HEK293 (cell line): Measurements from ENCODE around the gene CCDC32.

Experiments used
- HIC1 ChIP-seq: fragments of 450-650 bp; formaldehyde crosslinking; IDR thresholded peaks from 2 replicates; pipeline ENCODE4 v1.5.1; 2016; ENCODE audit warnings: missing biosample characterization, missing genetic modification characterization
- IKZF3 ChIP-seq: fragments of 450-650 bp; IDR thresholded peaks from 2 replicates; pipeline ENCODE4 v1.5.0; 2018; ENCODE audit warnings: missing biosample characterization, mild to moderate bottlenecking, missing genetic modification characterization, moderate library complexity
- KLF8 ChIP-seq: fragments of 450-650 bp; formaldehyde crosslinking; IDR thresholded peaks from 2 replicates; pipeline ENCODE4 v1.5.1; 2016; ENCODE audit warnings: missing biosample characterization, missing genetic modification characterization
- KLF9 ChIP-seq: fragments of 450-650 bp; formaldehyde crosslinking; IDR thresholded peaks from 2 replicates; pipeline ENCODE4 v1.5.1; 2016; ENCODE audit warnings: missing biosample characterization, missing genetic modification characterization, low read depth
- MYNN ChIP-seq: fragments of 450-650 bp; formaldehyde crosslinking; IDR thresholded peaks from 2 replicates; pipeline ENCODE4 v1.5.1; 2016; ENCODE audit warnings: missing biosample characterization, missing genetic modification characterization, borderline replicate concordance
- PRDM4 ChIP-seq: fragments of 450-650 bp; formaldehyde crosslinking; IDR thresholded peaks from 2 replicates; pipeline ENCODE4 v1.5.1; 2017; ENCODE audit warnings: missing biosample characterization, missing genetic modification characterization
- SALL2 ChIP-seq: fragments of 450-650 bp; formaldehyde crosslinking; IDR thresholded peaks from 2 replicates; pipeline ENCODE4 v1.5.0; 2017; ENCODE audit warnings: missing biosample characterization, mild to moderate bottlenecking, missing genetic modification characterization, borderline replicate concordance
- TRIM28 ChIP-seq: IDR thresholded peaks from 2 replicates; pipeline ENCODE4 v1.6.1; 2011; ENCODE audit warnings: low read length, control low read depth, borderline replicate concordance
- YY1 ChIP-seq: fragments of 450-650 bp; formaldehyde crosslinking; IDR thresholded peaks from 2 replicates; pipeline ENCODE4 v1.5.1; 2018; ENCODE audit warnings: missing biosample characterization, missing genetic modification characterization
- ZEB2 ChIP-seq: fragments of 450-650 bp; formaldehyde crosslinking; IDR thresholded peaks from 2 replicates; pipeline ENCODE4 v1.5.1; 2016; ENCODE audit warnings: missing biosample characterization, missing genetic modification characterization
- ZFP69B ChIP-seq: fragments of 450-650 bp; formaldehyde crosslinking; IDR thresholded peaks from 2 replicates; pipeline ENCODE4 v1.5.1; 2016; ENCODE audit warnings: missing biosample characterization, missing genetic modification characterization
- ZNF24 ChIP-seq: fragments of 450-650 bp; formaldehyde crosslinking; IDR thresholded peaks from 2 replicates; pipeline ENCODE4 v1.5.1; 2016; ENCODE audit warnings: missing biosample characterization, missing genetic modification characterization
- ZNF335 ChIP-seq: fragments of 450-650 bp; formaldehyde crosslinking; conservative IDR thresholded peaks from 2 replicates; pipeline ENCODE4 v1.5.1; 2016; ENCODE audit warnings: missing biosample characterization, missing genetic modification characterization
- ZNF354C ChIP-seq: fragments of 450-650 bp; formaldehyde crosslinking; IDR thresholded peaks from 2 replicates; pipeline ENCODE4 v1.5.1; 2016; ENCODE audit warnings: missing biosample characterization, missing genetic modification characterization, low read depth, borderline replicate concordance
- ZNF530 ChIP-seq: fragments of 450-650 bp; formaldehyde crosslinking; IDR thresholded peaks from 2 replicates; pipeline ENCODE4 v1.5.1; 2016; ENCODE audit warnings: low read depth, missing biosample characterization, missing genetic modification characterization
- ZNF558 ChIP-seq: fragments of 450-650 bp; formaldehyde crosslinking; IDR thresholded peaks from 2 replicates; pipeline ENCODE4 v1.5.1; 2016; ENCODE audit warnings: missing biosample characterization, missing genetic modification characterization
- ZNF626 ChIP-seq: fragments of 450-650 bp; sonication (Bioruptor Pico); formaldehyde crosslinking; IDR thresholded peaks from 2 replicates; pipeline ENCODE4 v1.5.1; 2018; ENCODE audit warnings: missing biosample characterization, missing genetic modification characterization, inconsistent platforms
- ZNF629 ChIP-seq: fragments of 450-650 bp; formaldehyde crosslinking; IDR thresholded peaks from 2 replicates; pipeline ENCODE4 v1.5.1; 2017; ENCODE audit warnings: missing biosample characterization, missing genetic modification characterization
- ZNF677 ChIP-seq: fragments of 450-650 bp; IDR thresholded peaks from 2 replicates; pipeline ENCODE4 v1.5.0; 2018; ENCODE audit warnings: missing biosample characterization, mild to moderate bottlenecking, missing genetic modification characterization, moderate library complexity
- ZNF76 ChIP-seq: fragments of 450-650 bp; formaldehyde crosslinking; IDR thresholded peaks from 2 replicates; pipeline ENCODE4; 2016; ENCODE audit warnings: low read depth, missing biosample characterization, missing genetic modification characterization, borderline replicate concordance
- ZNF777 ChIP-seq: fragments of 450-650 bp; formaldehyde crosslinking; IDR thresholded peaks from 2 replicates; pipeline ENCODE4 v1.5.1; 2017; ENCODE audit warnings: missing biosample characterization, missing genetic modification characterization, borderline replicate concordance
- ZNF843 ChIP-seq: fragments of 450-650 bp; formaldehyde crosslinking; IDR thresholded peaks from 2 replicates; pipeline ENCODE4 v1.5.1; 2016; ENCODE audit warnings: missing biosample characterization, missing genetic modification characterization
- ZSCAN4 ChIP-seq: fragments of 450-650 bp; formaldehyde crosslinking; IDR thresholded peaks from 2 replicates; pipeline ENCODE4 v1.5.1; 2017; ENCODE audit warnings: missing biosample characterization, missing genetic modification characterization
- TF ChIP-seq, protein P1 (sequence below): fragments of 450-650 bp; formaldehyde crosslinking; IDR thresholded peaks from 2 replicates; pipeline ENCODE4 v1.5.1; 2016; ENCODE audit warnings: missing biosample characterization, missing genetic modification characterization, low read depth
- TF ChIP-seq, protein P2 (sequence below): fragments of 450-650 bp; formaldehyde crosslinking; IDR thresholded peaks from 2 replicates; pipeline ENCODE4 v1.5.1; 2016; ENCODE audit warnings: missing biosample characterization, missing genetic modification characterization
- TF ChIP-seq, protein P3 (sequence below): fragments of 450-650 bp; formaldehyde crosslinking; IDR thresholded peaks from 2 replicates; pipeline ENCODE4 v1.5.1; 2016; ENCODE audit warnings: missing biosample characterization, missing genetic modification characterization

Gene CCDC32

GRCh38 chr15:40593588-40594428, 29.0 kb upstream of the CCDC32 start, which contains the start of gene KNL1 (continued):
- TF ChIP-seq, protein P1, sequence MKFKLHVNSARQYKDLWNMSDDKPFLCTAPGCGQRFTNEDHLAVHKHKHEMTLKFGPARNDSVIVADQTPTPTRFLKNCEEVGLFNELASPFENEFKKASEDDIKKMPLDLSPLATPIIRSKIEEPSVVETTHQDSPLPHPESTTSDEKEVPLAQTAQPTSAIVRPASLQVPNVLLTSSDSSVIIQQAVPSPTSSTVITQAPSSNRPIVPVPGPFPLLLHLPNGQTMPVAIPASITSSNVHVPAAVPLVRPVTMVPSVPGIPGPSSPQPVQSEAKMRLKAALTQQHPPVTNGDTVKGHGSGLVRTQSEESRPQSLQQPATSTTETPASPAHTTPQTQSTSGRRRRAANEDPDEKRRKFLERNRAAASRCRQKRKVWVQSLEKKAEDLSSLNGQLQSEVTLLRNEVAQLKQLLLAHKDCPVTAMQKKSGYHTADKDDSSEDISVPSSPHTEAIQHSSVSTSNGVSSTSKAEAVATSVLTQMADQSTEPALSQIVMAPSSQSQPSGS (tag by site-specific recombination) = peak; percentile 73
- TF ChIP-seq ZEB2 (tag by site-specific recombination) (no peak; the same call in 1 of the 2 replicates), PRDM4 (tag by site-specific recombination) (peak; percentile 30; the same call in 1 of the 2 replicates), KLF9 (tag by site-specific recombination) (no peak), ZNF626 (tag by site-specific recombination) (no peak; the same call in 1 of the 2 replicates), ZNF629 (tag by site-specific recombination) (peak; percentile 96), KLF8 (tag by site-specific recombination) (peak; percentile 29; the same call in 1 of the 2 replicates), ZNF777 (tag by site-specific recombination) (no peak), ZSCAN4 (tag by site-specific recombination) (peak; percentile 41; the same call in 1 of the 2 replicates), YY1 (tag by site-specific recombination) (peak; percentile 99), ZNF558 (tag by site-specific recombination) (peak; percentile 77; the same call in 1 of the 2 replicates), SALL2 (tag by site-specific recombination) (0 out of 2 replicates have a peak, but pooled peaks have one; percentile 44), ZNF76 (tag by site-specific recombination) (peak; percentile 77), ZFP69B (peak; percentile 46), MYNN (tag by site-specific recombination) (no peak), ZNF530 (tag by site-specific recombination) (no peak), ZNF335 (tag by site-specific recombination) (peak; percentile 98), TRIM28 (0 out of 2 replicates have a peak, but pooled peaks have one; percentile 19), ZNF24 (tag by site-specific recombination) (peak; percentile 84; the same call in 1 of the 2 replicates), HIC1 (no peak), ZNF354C (tag by site-specific recombination) (no peak), IKZF3 (peak; percentile 32; the same call in 1 of the 2 replicates), ZNF677 (tag by site-specific recombination) (no peak), ZNF843 (tag by site-specific recombination) (no peak)
- TF ChIP-seq, protein P2, sequence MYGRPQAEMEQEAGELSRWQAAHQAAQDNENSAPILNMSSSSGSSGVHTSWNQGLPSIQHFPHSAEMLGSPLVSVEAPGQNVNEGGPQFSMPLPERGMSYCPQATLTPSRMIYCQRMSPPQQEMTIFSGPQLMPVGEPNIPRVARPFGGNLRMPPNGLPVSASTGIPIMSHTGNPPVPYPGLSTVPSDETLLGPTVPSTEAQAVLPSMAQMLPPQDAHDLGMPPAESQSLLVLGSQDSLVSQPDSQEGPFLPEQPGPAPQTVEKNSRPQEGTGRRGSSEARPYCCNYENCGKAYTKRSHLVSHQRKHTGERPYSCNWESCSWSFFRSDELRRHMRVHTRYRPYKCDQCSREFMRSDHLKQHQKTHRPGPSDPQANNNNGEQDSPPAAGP (tag by site-specific recombination) = peak; percentile 87; the same call in 1 of the 2 replicates
- TF ChIP-seq, protein P3, sequence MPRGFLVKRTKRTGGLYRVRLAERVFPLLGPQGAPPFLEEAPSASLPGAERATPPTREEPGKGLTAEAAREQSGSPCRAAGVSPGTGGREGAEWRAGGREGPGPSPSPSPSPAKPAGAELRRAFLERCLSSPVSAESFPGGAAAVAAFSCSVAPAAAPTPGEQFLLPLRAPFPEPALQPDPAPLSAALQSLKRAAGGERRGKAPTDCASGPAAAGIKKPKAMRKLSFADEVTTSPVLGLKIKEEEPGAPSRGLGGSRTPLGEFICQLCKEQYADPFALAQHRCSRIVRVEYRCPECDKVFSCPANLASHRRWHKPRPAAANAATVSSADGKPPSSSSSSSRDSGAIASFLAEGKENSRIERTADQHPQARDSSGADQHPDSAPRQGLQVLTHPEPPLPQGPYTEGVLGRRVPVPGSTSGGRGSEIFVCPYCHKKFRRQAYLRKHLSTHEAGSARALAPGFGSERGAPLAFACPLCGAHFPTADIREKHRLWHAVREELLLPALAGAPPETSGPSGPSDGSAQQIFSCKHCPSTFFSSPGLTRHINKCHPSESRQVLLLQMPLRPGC = peak; percentile 57; the same call in 1 of the 2 replicates
